ENCODE measurements around the gene NEDD8.
A peak's percentile ranks its signal among the peaks of the same experiment; 100 is the strongest.

NEDD8 gene

DNA sequence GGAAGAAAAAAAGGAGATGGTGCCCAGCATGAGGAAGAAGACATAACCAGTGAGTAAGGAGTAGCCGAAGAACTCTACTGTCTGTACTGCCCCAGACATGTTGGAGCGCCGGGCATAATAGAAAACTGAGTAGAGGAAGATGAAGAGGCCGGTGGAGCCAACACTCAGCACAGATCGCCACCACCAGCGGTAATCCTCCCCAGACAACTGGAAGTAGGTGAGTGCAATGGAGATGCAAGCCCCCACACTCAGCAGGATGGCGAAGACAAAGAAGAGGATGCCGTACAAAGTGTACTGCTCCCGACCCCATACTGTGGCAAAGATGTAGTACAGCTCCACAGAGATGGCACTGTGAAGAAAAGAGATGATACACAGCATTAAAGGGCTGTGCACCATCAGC is 42.7 kb downstream of the NEDD8 start:
- Mint-ChIP-seq H3K4me3 (peak overlapping the region; percentile 93), H3K27ac (peak overlapping the region; percentile 90), H3K4me1 (ENCODE audit: low read depth) (peaks cover 48% of the 10 kb centered on the region), H3K36me3 (peaks cover 18% of the 10 kb centered on the region), H3K9me3 (ENCODE audit: low read depth) (no peaks in the 10 kb centered on the region), H3K27me3 (no peaks in the 10 kb centered on the region)

GRCh38 chr14:24189059-24189375 is 43.1 kb downstream of the NEDD8 start:
- no peaks in the 10 kb centered on the region for H3K9me3 Mint-ChIP-seq (ENCODE audit: low read depth)
- peaks cover 17% of the 10 kb centered on the region for H3K36me3 Mint-ChIP-seq
- H3K4me3 Mint-ChIP-seq, result peak overlapping the region; percentile 93
- peaks cover 44% of the 10 kb centered on the region for H3K4me1 Mint-ChIP-seq (ENCODE audit: low read depth)
- H3K27ac Mint-ChIP-seq, result peak overlapping the region; percentile 90
- no peaks in the 10 kb centered on the region for H3K27me3 Mint-ChIP-seq

GRCh38 chr14:24188251-24189058 is 43.7 kb downstream of the NEDD8 start, which contains the start of gene IPO4:
IPO4 (minus strand) TSS chr14:24188816; CDS start chr14:24188787, 29 bp downstream.
- Mint-ChIP-seq H3K4me3 (peak within 1 kb of the TSS; percentile 93), H3K9me3 (ENCODE audit: low read depth) (no peaks in the 10 kb centered on the region), H3K27ac (peak within 1 kb of the TSS; percentile 90), H3K27me3 (no peaks in the 10 kb centered on the region), H3K36me3 (peaks cover 15% of the 10 kb centered on the region), H3K4me1 (ENCODE audit: low read depth) (peaks cover 41% of the 10 kb centered on the region)

DNA sequence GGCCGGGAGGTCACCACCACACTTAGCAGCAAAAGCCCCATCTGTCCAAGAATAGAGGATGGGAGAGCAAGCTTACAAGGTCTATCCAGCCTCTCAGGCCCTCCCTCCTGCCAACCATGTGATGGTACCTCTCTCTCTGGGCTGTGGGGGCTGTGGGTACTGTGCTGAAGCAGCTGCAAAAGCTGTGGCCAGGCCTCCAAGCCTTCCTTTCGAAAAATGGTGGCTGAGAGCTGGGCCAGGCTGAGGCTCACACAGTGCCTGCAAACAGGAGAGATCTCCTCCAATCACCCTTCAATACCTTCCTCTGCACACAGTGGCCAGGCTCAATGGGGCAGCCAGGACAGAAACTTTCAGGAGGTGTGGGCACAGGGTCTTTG is 44.6 kb downstream of the NEDD8 start:
- H3K27ac Mint-ChIP-seq, result peak overlapping the region; percentile 90
- peaks cover 34% of the 10 kb centered on the region for H3K4me1 Mint-ChIP-seq (ENCODE audit: low read depth)
- no peaks in the 10 kb centered on the region for H3K9me3 Mint-ChIP-seq (ENCODE audit: low read depth)
- H3K36me3 Mint-ChIP-seq, result peaks cover 10% of the 10 kb centered on the region
- peak overlapping the region; percentile 93 for H3K4me3 Mint-ChIP-seq
- H3K27me3 Mint-ChIP-seq, result no peaks in the 10 kb centered on the region

DNA sequence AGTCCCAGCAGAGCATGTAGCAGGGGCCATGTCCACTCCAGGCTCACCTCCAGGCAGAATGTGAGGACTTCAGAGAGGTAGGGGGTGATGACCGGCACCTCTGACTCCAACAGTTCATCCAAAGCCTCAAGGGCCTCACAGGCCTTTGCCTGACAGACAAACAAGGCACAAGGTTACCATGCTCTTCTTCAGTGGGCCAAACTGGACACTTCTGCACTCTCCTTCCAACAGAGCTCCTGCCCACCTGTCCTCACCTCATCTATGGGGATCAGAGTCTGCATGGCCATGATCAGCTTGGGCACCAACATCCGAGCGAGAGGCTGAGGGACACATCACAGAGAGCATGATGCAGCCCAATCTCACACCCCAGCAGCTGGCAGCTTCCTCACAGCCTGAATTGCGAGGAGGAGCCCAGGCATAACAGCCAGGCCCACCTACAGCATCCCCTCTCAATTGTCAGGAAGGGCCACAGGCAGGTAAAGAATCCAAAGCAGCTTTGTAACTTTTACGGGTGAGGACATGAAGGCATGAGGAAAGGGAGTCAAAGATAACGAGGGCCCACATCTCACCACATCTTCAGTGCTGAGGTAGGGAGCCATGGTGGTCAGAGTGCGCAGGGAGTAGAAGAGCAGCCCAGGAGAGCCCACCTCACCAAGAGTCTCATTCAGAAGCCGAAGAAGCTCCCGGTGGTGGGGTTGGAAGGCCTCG is 45.2 kb downstream of the NEDD8 start:
- H3K4me3 Mint-ChIP-seq, result peak overlapping the region; percentile 93

DNA sequence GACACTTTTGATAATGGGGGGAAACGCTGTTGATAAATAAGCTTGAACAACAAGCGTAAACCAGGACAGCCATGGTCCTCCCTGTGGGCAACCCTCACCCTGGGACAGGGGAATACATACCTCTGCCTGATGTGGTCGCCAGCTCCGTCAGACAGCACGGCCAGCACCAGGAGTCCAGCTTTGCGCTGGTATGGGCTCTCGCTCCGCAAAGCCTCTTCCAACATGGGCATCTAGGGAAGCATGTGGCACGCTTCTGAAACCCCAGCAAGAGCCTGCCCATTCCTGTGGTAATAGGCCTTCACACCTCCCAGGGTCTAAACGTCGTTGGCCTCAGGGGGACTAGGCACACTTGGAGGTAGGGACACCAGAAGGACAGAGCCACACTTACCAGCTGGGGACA is 46.4 kb downstream of the NEDD8 start:
- H3K4me1 Mint-ChIP-seq (ENCODE audit: low read depth), result peaks cover 23% of the 10 kb centered on the region
- H3K27me3 Mint-ChIP-seq, result no peaks in the 10 kb centered on the region
- no peak overlapping the region for H3K27ac Mint-ChIP-seq
- H3K4me3 Mint-ChIP-seq, result no peak overlapping the region
- H3K36me3 Mint-ChIP-seq, result peaks cover 7% of the 10 kb centered on the region
- H3K9me3 Mint-ChIP-seq (ENCODE audit: low read depth), result no peaks in the 10 kb centered on the region

More for the DNA sequence above, 45.2 kb downstream of the NEDD8 start:
- Mint-ChIP-seq H3K27ac (no peak overlapping the region), H3K36me3 (peaks cover 7% of the 10 kb centered on the region), H3K27me3 (no peaks in the 10 kb centered on the region), H3K4me1 (ENCODE audit: low read depth) (peaks cover 29% of the 10 kb centered on the region), H3K9me3 (ENCODE audit: low read depth) (no peaks in the 10 kb centered on the region)

GRCh38 chr14:24185026-24185425 is 47.1 kb downstream of the NEDD8 start:
- H3K36me3 Mint-ChIP-seq, result peaks cover 7% of the 10 kb centered on the region
- no peak overlapping the region for H3K27ac Mint-ChIP-seq
- no peak overlapping the region for H3K4me3 Mint-ChIP-seq
- no peaks in the 10 kb centered on the region for H3K9me3 Mint-ChIP-seq (ENCODE audit: low read depth)
- H3K27me3 Mint-ChIP-seq, result no peaks in the 10 kb centered on the region
- H3K4me1 Mint-ChIP-seq (ENCODE audit: low read depth), result peaks cover 21% of the 10 kb centered on the region

- Mint-ChIP-seq H3K4me1 (ENCODE audit: low read depth) (peaks cover 18% of the 10 kb centered on the region), H3K4me3 (no peak overlapping the region), H3K36me3 (peaks cover 7% of the 10 kb centered on the region), H3K27me3 (no peaks in the 10 kb centered on the region), H3K9me3 (ENCODE audit: low read depth) (no peaks in the 10 kb centered on the region), H3K27ac (no peak overlapping the region)
Measured at GRCh38 chr14:24184104-24184970, 47.8 kb downstream of the NEDD8 start.

DNA sequence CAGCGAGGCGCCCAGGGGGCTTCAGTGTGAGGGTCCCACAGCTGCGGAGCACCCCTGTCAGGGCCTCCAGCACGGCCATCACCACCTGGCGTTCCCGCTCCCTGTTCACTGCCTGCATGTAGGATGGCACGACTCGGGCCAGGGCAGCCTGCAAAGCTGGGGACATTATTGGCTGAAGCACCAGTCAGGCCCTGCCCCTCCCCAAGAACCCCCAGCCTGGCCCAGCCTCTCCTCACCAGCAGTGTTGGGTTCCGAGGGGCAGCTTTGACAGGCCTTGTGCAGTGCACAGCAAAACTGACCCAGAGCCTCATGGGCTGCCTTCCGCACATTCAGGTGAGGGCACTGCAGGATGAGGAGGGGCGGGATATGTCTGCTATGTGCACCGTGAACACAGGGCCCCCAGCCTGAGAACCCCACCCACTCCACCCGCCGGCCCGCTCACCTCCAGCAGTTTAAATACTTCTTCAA is 49.1 kb downstream of the NEDD8 start:
- H3K36me3 Mint-ChIP-seq, result peaks cover 5% of the 10 kb centered on the region

GRCh38 chr14:24182110-24182882 is 49.9 kb downstream of the NEDD8 start:
- Mint-ChIP-seq H3K4me3 (no peak overlapping the region), H3K9me3 (ENCODE audit: low read depth) (no peaks in the 10 kb centered on the region), H3K27me3 (no peaks in the 10 kb centered on the region), H3K4me1 (ENCODE audit: low read depth) (peaks cover 7% of the 10 kb centered on the region), H3K36me3 (peaks cover 3% of the 10 kb centered on the region), H3K27ac (peak overlapping the region; percentile 64)

More for the DNA sequence above, 49.1 kb downstream of the NEDD8 start:
- no peak overlapping the region for H3K4me3 Mint-ChIP-seq
- H3K27ac Mint-ChIP-seq, result no peak overlapping the region
- peaks cover 12% of the 10 kb centered on the region for H3K4me1 Mint-ChIP-seq (ENCODE audit: low read depth)
- no peaks in the 10 kb centered on the region for H3K9me3 Mint-ChIP-seq (ENCODE audit: low read depth)
- H3K27me3 Mint-ChIP-seq, result no peaks in the 10 kb centered on the region

DNA sequence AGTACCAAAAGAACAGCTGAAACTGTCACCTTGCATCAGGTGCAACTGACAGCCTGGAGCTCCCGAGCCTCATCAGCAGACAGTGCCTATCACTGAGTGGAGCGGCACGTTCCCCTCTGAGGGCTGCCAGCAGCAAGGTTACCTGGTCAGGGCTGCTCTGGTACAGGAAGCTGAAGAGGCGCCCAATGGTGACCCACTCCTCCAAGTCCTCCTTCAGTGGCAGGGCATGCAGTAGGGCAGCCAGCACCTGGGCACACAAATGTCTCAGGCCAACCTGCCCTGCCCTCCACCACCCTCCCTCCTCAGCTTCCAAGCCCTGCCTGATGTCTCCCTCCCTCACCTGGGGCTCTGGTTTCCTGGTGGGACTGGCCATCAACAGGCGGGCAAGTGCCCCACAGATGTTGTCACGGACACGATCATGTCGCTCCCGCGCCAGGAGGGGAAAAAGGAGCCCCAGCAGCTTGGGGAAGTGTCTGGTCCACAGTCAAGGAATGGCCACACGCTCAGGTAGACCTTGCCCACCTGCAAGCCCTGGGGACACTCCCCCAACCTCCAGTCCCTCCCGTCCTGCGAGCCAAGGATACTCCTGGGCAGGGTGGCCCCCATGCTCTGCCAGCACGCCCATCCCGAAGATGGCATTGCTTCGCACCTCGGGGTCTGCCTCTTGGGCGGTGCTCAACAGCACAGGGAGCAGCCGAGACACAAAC is 50.6 kb downstream of the NEDD8 start:
- Mint-ChIP-seq H3K27me3 (no peaks in the 10 kb centered on the region), H3K27ac (peak overlapping the region; percentile 64), H3K36me3 (no peaks in the 10 kb centered on the region), H3K4me1 (ENCODE audit: low read depth) (peaks cover 3% of the 10 kb centered on the region), H3K4me3 (no peak overlapping the region), H3K9me3 (ENCODE audit: low read depth) (no peaks in the 10 kb centered on the region)

DNA sequence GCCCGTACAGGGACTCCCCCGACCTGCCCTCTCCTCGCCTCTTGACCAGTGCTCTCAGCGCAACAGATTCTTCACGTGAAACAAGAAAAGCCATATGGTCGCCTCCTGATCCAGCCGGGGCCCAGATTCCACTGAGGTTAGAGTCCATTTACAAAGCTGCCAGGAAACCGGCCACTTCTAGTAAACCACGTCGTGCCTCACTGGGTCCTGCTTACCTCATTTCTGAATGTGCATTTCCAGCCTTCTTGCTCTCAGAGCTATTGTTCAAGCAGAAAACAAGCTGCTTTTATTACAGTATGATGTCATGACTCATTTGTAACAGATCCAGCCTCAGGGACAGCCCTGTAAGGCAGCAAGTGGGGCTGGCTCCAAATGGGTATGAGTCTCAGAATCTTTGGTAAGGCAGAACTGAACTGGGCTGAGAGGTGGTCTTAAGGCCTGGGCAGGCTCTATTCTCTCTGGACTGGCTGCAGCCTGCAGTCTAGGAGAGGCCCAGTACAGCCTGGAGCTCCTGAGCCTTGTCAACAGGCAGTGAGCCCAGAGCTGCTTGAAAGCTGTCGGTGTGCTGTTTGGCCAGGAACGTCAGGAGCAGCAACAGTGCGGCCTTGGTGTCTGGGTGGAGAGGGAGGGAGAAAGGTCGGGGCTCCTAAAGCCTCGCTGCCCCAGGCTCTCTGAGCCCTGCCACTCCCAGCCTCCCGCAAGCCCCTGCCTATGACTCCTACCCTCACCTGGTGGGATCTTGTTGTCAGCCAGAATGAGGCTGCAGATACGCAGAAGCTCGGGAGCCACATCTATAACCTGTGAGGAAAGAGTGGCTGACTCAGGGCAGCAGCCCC is 52.0 kb downstream of the NEDD8 start:
- no peaks in the 10 kb centered on the region for H3K9me3 Mint-ChIP-seq (ENCODE audit: low read depth)
- H3K36me3 Mint-ChIP-seq, result no peaks in the 10 kb centered on the region
- peaks cover 3% of the 10 kb centered on the region for H3K4me1 Mint-ChIP-seq (ENCODE audit: low read depth)
- no peak overlapping the region for H3K27ac Mint-ChIP-seq
- no peak overlapping the region for H3K4me3 Mint-ChIP-seq
- H3K27me3 Mint-ChIP-seq, result no peaks in the 10 kb centered on the region

DNA sequence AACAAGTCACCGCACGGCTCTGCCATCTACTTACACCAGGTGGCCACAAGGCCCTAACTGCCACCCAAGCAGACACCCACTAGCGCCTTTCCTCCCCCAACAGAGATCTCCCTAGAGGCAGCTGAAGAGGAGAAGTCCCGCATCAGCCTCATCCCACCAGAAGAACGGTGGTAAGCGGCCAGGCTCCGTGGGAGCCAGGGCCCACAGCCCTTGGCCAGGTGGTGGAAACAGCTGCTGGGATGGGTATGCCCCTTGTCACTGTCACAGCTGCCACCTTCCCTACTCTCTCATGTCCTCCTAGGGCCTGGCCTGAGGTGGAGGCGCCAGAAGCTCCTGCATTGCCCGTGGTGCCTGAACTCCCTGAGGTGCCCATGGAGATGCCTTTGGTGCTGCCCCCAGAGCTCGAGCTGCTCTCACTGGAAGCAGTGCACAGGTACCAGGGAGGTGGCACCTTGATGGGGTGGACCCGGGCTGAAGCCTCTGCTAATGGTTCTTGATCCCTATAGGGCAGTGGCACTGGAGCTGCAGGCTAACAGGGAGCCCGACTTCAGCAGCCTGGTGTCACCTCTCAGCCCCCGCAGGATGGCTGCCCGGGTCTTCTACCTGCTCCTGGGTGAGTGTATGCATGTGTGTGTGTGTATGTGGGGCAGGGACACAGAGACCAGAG is 52.7 kb downstream of the NEDD8 start:
- Mint-ChIP-seq H3K4me1 (ENCODE audit: low read depth) (peaks cover 6% of the 10 kb centered on the region), H3K36me3 (no peaks in the 10 kb centered on the region), H3K4me3 (no peak overlapping the region), H3K27ac (peak overlapping the region; percentile 43), H3K9me3 (ENCODE audit: low read depth) (no peaks in the 10 kb centered on the region), H3K27me3 (no peaks in the 10 kb centered on the region)

Data from activated naive CD8-positive, alpha-beta T cell (primary cell).